Measurements from ENCODE around the gene MARCHF5. TPM values are rescaled to one million over a fixed set of nuclear protein-coding genes. Genes with fewer than 3 reads are reported as not detected.
"Not testable (repeated sequence)": the region's sequence is repeated elsewhere in the genome, so short reads cannot be mapped to it uniquely, and the experiment has no call there.

Gene MARCHF5
- total and polyA plus RNA-seq, 3 experiments from 2014 or later, result 29.2 to 33.0 (median 30.6) TPM

DNA sequence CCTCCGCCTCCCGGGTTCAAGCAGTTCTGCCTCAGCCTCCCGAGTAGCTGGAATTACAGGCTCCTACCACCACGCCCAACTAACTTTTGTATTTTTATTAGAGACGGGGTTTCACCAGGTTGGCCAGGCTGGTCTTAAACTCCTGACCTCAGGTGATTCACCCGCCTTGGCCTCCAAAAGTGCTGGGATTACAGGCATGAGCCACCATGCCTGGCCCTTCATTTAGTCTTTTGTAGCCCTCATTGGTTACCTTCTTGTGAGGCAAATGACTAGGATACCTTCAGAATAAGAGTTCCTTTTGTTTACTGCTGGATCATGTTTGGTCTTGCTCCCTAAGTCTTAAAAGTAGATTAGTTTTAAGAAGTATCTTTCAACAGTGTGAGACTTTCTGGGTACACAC, 39.0 kb downstream of the MARCHF5 start:
- Mint-ChIP-seq H3K27ac (peak overlapping the region in 2 of 8 donors; percentile 2 to 64), H3K4me1 (peaks cover 30 to 60% (median 52%) of the 10 kb centered on the region in 3 donors), H3K36me3 (peaks cover 0 to 12% (median 3%) of the 10 kb centered on the region in 3 donors)
- H3K27me3 ChIP-seq (ENCODE audit: insufficient read depth, low read length, poor library complexity, severe bottlenecking); H3K36me3 ChIP-seq (ENCODE audit: insufficient read depth, low read length); H3K27ac ChIP-seq (ENCODE audit: low read depth, low read length); H3K4me3 ChIP-seq (ENCODE audit: low read length); H3K9me3 Mint-ChIP-seq; CTCF ChIA-PET; POLR2A ChIA-PET; H3K27me3 Mint-ChIP-seq; H3K4me3 Mint-ChIP-seq; DNase-seq; H3K4me1 ChIP-seq (ENCODE audit: insufficient read depth, low read length); H3K9me3 ChIP-seq (ENCODE audit: low read length): not testable (repeated sequence)

DNA sequence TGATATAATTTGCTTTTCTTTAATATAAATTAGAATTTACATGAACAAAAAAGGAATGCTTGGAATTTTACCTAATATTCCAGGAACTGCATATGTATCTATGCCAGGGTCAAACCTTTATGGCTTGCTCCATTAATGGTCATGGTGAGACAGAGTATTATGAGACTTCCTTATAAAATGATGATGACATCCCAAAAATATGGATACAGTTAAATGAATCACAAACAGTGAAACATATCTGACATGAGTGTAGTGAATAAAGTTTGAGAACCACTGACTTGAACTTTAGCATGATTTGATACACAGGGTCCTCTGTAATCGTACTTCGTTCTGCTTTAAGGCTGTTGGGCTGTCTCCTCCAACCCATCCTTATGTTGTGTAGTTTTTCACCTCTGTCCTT, 51.8 kb downstream of the MARCHF5 start:
- DNase-seq, result no peak
- no peaks in the 10 kb centered on the region for H3K4me1 ChIP-seq (ENCODE audit: insufficient read depth, low read length)
- Mint-ChIP-seq H3K4me1 (peaks cover 3 to 12% (median 4%) of the 10 kb centered on the region in 3 donors), H3K27ac (peak overlapping the region in 4 of 8 donors; percentile 2 to 75 (median 26)), H3K36me3 (peaks cover 0 to 59% (median 21%) of the 10 kb centered on the region in 3 donors), H3K27me3 (no peaks in the 10 kb centered on the region), H3K4me3 (no peak overlapping the region), H3K9me3 (no peaks in the 10 kb centered on the region)
- ChIA-PET POLR2A (no interaction called here), CTCF (no interaction called here)
- H3K27ac ChIP-seq (ENCODE audit: low read depth, low read length), result no peak overlapping the region
- H3K9me3 ChIP-seq (ENCODE audit: low read length), result no peaks in the 10 kb centered on the region
- peaks cover 12% of the 10 kb centered on the region for H3K36me3 ChIP-seq (ENCODE audit: insufficient read depth, low read length)
- H3K27me3 ChIP-seq (ENCODE audit: insufficient read depth, low read length, poor library complexity, severe bottlenecking), result no peaks in the 10 kb centered on the region
- no peak overlapping the region for H3K4me3 ChIP-seq (ENCODE audit: low read length)

DNA sequence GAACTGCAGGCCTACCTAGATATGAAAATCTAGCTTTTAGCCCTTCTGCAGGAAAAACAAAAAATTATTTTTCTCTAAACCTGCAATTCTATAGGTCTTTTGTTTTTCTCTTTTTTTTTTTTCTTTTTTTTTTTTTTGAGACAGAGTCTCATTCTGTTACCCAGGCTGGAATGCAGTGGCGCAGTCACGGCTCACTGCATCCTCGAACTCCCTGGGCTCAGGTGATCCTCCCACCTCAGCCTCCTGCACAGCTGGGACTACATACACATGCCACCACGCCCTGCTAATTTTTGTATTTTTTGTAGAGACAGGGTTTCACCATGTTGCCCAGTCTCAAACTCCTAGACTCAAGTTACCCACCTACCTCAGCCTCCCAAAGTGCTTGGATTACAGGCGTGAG, 54.6 kb downstream of the MARCHF5 start:
- H3K27me3 ChIP-seq (ENCODE audit: insufficient read depth, low read length, poor library complexity, severe bottlenecking); CTCF ChIA-PET; H3K4me3 ChIP-seq (ENCODE audit: low read length); H3K4me1 ChIP-seq (ENCODE audit: insufficient read depth, low read length); H3K9me3 Mint-ChIP-seq; H3K27ac ChIP-seq (ENCODE audit: low read depth, low read length); H3K9me3 ChIP-seq (ENCODE audit: low read length); H3K4me3 Mint-ChIP-seq; H3K27me3 Mint-ChIP-seq; DNase-seq; H3K4me1 Mint-ChIP-seq: not testable (repeated sequence)
- POLR2A ChIA-PET, result interaction anchor here (0.7 kb wide), 2 partner anchors 25 to 1579 kb away, joined by 4 read pairs; no protein-coding TSS in a partner anchor
- Mint-ChIP-seq H3K27ac (peak overlapping the region in 2 of 8 donors; percentile 30 to 86), H3K36me3 (peaks cover 0 to 73% (median 30%) of the 10 kb centered on the region in 3 donors)
- H3K36me3 ChIP-seq (ENCODE audit: insufficient read depth, low read length), result peaks cover 23% of the 10 kb centered on the region

DNA sequence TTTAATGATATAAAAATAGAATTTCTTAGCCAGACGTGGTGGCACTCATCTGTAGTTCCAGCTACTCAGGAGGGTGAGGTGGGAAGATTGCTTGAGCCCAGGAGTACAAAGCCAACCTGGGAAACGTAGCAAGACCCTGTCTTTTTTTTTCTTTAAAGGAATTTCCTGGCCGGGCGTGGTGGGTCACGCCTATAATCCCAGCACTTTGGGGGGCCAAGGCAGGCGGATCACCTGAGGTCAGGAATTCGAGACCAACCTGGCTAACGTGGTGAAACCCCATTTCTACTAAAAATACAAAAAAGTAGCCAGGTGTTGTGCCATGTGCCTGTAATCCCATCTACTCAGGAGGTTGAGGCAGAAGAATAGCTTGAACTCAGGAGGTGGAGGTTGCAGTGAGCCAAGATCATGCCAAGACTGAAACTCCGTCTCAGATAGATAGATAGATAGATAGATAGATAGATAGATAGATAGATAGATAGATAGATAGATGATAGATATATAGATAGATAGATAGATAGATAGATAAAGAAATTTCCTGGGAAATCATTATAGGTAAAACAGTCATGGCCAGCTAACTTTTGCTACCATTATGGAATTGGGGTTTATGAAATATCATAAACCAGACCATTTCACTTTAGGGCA, 56.2 kb downstream of the MARCHF5 start:
- H3K4me3 ChIP-seq (ENCODE audit: low read length); DNase-seq; H3K27me3 Mint-ChIP-seq; H3K27me3 ChIP-seq (ENCODE audit: insufficient read depth, low read length, poor library complexity, severe bottlenecking); POLR2A ChIA-PET; H3K27ac Mint-ChIP-seq; H3K27ac ChIP-seq (ENCODE audit: low read depth, low read length); CTCF ChIA-PET; H3K9me3 ChIP-seq (ENCODE audit: low read length); H3K9me3 Mint-ChIP-seq; H3K4me3 Mint-ChIP-seq; H3K4me1 ChIP-seq (ENCODE audit: insufficient read depth, low read length); H3K4me1 Mint-ChIP-seq: not testable (repeated sequence)
- peaks cover 24% of the 10 kb centered on the region for H3K36me3 ChIP-seq (ENCODE audit: insufficient read depth, low read length)
- peaks cover 0 to 71% (median 27%) of the 10 kb centered on the region in 3 donors for H3K36me3 Mint-ChIP-seq

DNA sequence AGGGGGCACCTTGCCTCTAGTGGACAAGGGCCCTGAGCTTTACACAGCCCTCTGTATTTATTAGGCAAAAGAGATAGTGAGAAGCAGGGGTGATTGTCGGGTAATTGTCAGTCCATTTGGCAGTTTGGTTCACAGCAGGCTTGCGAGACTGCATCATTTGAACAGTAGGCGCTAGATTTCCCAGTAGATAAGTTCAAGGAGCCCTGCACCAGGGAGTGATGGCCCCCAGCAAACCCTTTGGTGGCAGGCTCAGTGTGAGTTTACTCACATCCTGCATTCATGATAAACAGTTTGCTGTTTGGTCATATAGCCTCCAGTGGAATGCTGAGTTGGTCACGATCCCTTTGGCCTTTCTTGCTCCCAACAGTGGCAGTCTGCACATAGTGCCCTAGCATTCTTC, 59.4 kb downstream of the MARCHF5 start:
- Histone ChIP-seq H3K4me1 (ENCODE audit: insufficient read depth, low read length) (no peaks in the 10 kb centered on the region), H3K27me3 (ENCODE audit: insufficient read depth, low read length, poor library complexity, severe bottlenecking) (no peaks in the 10 kb centered on the region), H3K9me3 (ENCODE audit: low read length) (no peaks in the 10 kb centered on the region), H3K27ac (ENCODE audit: low read depth, low read length) (no peak overlapping the region), H3K4me3 (ENCODE audit: low read length) (no peak overlapping the region), H3K36me3 (ENCODE audit: insufficient read depth, low read length) (peaks cover 12% of the 10 kb centered on the region)
- no peak for DNase-seq
- H3K36me3 Mint-ChIP-seq, result peaks cover 0 to 47% (median 13%) of the 10 kb centered on the region in 3 donors
- no peaks in the 10 kb centered on the region for H3K4me1 Mint-ChIP-seq
- no peak overlapping the region for H3K4me3 Mint-ChIP-seq
- no peaks in the 10 kb centered on the region for H3K27me3 Mint-ChIP-seq
- POLR2A ChIA-PET, result no interaction called here
- CTCF ChIA-PET, result no interaction called here
- no peaks in the 10 kb centered on the region for H3K9me3 Mint-ChIP-seq
- peak overlapping the region in 4 of 8 donors; percentile 4 to 59 (median 30) for H3K27ac Mint-ChIP-seq

DNA sequence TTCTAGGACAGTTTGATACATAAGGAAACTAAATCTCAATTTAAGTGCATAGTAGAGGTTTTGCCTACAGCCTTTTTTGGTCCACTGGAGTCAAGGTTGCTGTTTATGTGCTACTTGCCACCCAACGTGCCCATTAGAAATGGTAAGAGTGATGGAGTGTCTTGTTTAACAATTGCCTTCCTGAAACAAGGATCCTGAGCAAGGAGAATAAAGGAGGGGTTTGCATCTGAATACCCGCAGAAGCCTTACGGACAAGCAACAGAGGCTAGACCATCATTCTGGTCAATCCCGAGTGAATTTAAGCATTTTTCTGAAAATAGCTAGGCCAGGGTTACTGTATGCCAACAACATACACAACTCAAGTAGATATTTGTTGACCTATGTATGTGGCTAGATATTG, 63.6 kb downstream of the MARCHF5 start:
- H3K9me3 Mint-ChIP-seq, result no peaks in the 10 kb centered on the region
- Histone ChIP-seq H3K4me3 (ENCODE audit: low read length) (no peak overlapping the region), H3K36me3 (ENCODE audit: insufficient read depth, low read length) (peaks cover 10% of the 10 kb centered on the region), H3K9me3 (ENCODE audit: low read length) (no peaks in the 10 kb centered on the region), H3K27me3 (ENCODE audit: insufficient read depth, low read length, poor library complexity, severe bottlenecking) (no peaks in the 10 kb centered on the region), H3K4me1 (ENCODE audit: insufficient read depth, low read length) (no peaks in the 10 kb centered on the region), H3K27ac (ENCODE audit: low read depth, low read length) (no peak overlapping the region)
- no peaks in the 10 kb centered on the region for H3K4me1 Mint-ChIP-seq
- no peak overlapping the region for H3K27ac Mint-ChIP-seq
- H3K27me3 Mint-ChIP-seq, result peaks cover 0 to 6% of the 10 kb centered on the region in 2 donors
- H3K36me3 Mint-ChIP-seq, result peaks cover 0 to 22% (median 2%) of the 10 kb centered on the region in 3 donors
- ChIA-PET POLR2A (no interaction called here), CTCF (no interaction called here)
- H3K4me3 Mint-ChIP-seq, result no peak overlapping the region
- no peak for DNase-seq

DNA sequence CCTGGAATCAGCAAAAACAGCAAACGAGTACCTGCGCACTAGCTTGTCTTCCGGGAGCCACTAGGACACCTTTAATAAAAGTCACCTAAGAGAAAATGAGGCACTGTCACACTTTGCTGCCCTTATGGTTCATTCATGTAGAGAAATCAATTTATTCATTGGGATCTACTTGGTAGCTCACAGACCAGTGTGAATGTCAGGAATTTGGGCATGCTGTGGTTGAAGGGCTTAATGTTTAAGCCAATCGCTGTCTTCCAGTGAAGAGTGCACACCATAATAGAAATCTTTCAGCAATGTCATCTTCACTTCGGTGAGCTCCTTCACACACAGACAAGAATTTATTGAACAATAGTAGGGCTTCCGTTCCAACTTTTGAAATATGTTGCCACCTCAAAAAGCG, 65.1 kb downstream of the MARCHF5 start:
- Mint-ChIP-seq H3K27me3 (peaks cover 0 to 9% of the 10 kb centered on the region in 2 donors), H3K36me3 (peaks cover 0 to 9% (median 4%) of the 10 kb centered on the region in 3 donors), H3K9me3 (peaks cover 0 to under 1% (median 0%) of the 10 kb centered on the region in 5 donors), H3K27ac (no peak overlapping the region), H3K4me1 (no peaks in the 10 kb centered on the region), H3K4me3 (no peak overlapping the region)
- H3K27me3 ChIP-seq (ENCODE audit: insufficient read depth, low read length, poor library complexity, severe bottlenecking), result no peaks in the 10 kb centered on the region
- no peaks in the 10 kb centered on the region for H3K36me3 ChIP-seq (ENCODE audit: insufficient read depth, low read length)
- no peaks in the 10 kb centered on the region for H3K4me1 ChIP-seq (ENCODE audit: insufficient read depth, low read length)
- ChIA-PET POLR2A (no interaction called here), CTCF (no interaction called here)
- no peak overlapping the region for H3K27ac ChIP-seq (ENCODE audit: low read depth, low read length)
- H3K9me3 ChIP-seq (ENCODE audit: low read length), result no peaks in the 10 kb centered on the region
- H3K4me3 ChIP-seq (ENCODE audit: low read length), result no peak overlapping the region
- DNase-seq, result no peak

DNA sequence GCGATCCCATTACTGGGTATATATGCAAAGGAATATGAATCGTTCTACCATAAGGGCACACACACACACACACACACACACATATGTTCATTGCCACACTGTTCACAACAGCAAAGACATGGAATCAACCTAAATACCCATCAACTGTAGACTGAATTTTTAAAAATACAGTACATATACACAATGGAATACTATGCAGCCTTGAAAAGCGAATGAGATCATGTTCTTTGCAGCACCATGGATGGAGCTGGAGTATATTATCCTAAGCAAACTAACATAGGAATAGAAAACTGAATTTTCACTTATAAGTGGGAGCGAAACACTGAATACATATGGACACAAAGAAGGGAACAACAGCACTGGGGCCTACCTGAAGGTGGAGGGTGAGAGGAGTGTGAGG, 72.5 kb downstream of the MARCHF5 start:
- Histone ChIP-seq H3K36me3 (ENCODE audit: insufficient read depth, low read length) (no peaks in the 10 kb centered on the region), H3K4me3 (ENCODE audit: low read length) (no peak overlapping the region), H3K27ac (ENCODE audit: low read depth, low read length) (no peak overlapping the region), H3K4me1 (ENCODE audit: insufficient read depth, low read length) (no peaks in the 10 kb centered on the region), H3K9me3 (ENCODE audit: low read length) (no peaks in the 10 kb centered on the region), H3K27me3 (ENCODE audit: insufficient read depth, low read length, poor library complexity, severe bottlenecking) (no peaks in the 10 kb centered on the region)
- Mint-ChIP-seq H3K27me3 (peaks cover 16 to 33% of the 10 kb centered on the region in 2 donors), H3K4me3 (no peak overlapping the region), H3K36me3 (peaks cover 0 to 13% (median 4%) of the 10 kb centered on the region in 3 donors), H3K27ac (no peak overlapping the region), H3K4me1 (no peaks in the 10 kb centered on the region), H3K9me3 (peaks cover 0 to 8% (median 3%) of the 10 kb centered on the region in 5 donors)
- ChIA-PET POLR2A (no interaction called here), CTCF (no interaction called here)
- DNase-seq, result no peak
